H1 (cell line): Measurements from ENCODE around the gene CHRNA1. TPM values are rescaled to one million over a fixed set of nuclear protein-coding genes. Genes with fewer than 3 reads are reported as not detected.

ENCODE experiments used
- ASH2L ChIP-seq: fragments of 200-600, 300-600 bp; sonication (generic); IDR thresholded peaks from one replicate; pipeline ENCODE4 v1.7.1; 2017; ENCODE audit warnings: low read length
- BACH1 ChIP-seq: IDR thresholded peaks from 2 replicates; pipeline ENCODE4 v1.6.1; 2012; ENCODE audit warnings: low read length, improper control_type of control experiment
- CHD7 ChIP-seq: fragments of 300-600 bp; sonication (generic); IDR thresholded peaks from 2 replicates; pipeline ENCODE4 v1.7.1; 2012; ENCODE audit warnings: low read length, moderate library complexity, mild to moderate bottlenecking, inconsistent platforms; ENCODE audit not compliant: insufficient replicate concordance
- CREB1 ChIP-seq: IDR thresholded peaks from 2 replicates; pipeline ENCODE4 v1.6.1; 2012; ENCODE audit warnings: inconsistent platforms
- E2F6 ChIP-seq: IDR thresholded peaks from 2 replicates; pipeline ENCODE4 v1.6.1; 2012; ENCODE audit warnings: inconsistent platforms
- EP300 ChIP-seq, 2 experiments: IDR thresholded peaks; 1 replicate in 1 of 2; 2 replicates in 1 of 2; pipeline ENCODE4 v1.6.1; 2011 to 2012; ENCODE audit warnings: low read depth in 2 of 2, low read length in 2 of 2, mild to moderate bottlenecking in 2 of 2, borderline replicate concordance in 1 of 2, inconsistent platforms in 1 of 2, moderate library complexity in 1 of 2
- EZH2 ChIP-seq: fragments of 200-600 bp; sonication (generic); IDR thresholded peaks from 2 replicates; pipeline ENCODE4 v1.7.1; 2012; ENCODE audit warnings: low read depth, mild to moderate bottlenecking, moderate library complexity, low read length, inconsistent platforms; ENCODE audit not compliant: severe bottlenecking
- HDAC6 ChIP-seq: IDR thresholded peaks from one replicate; pipeline ENCODE4 v1.7.1; 2012; ENCODE audit warnings: low read depth, mild to moderate bottlenecking, inconsistent platforms, low read length, moderate library complexity
- POLR2A ChIP-seq, 2 experiments: IDR thresholded peaks; 1 replicate in 1 of 2; 2 replicates in 1 of 2; pipeline ENCODE4 v1.6.1; 2011; ENCODE audit warnings: low read depth in 2 of 2, low read length in 2 of 2, mild to moderate bottlenecking in 2 of 2; ENCODE audit errors: control extremely low read depth in 1 of 2
- POU5F1 ChIP-seq: IDR thresholded peaks from 2 replicates; pipeline ENCODE4 v1.6.1; 2011; ENCODE audit warnings: low read depth, mild to moderate bottlenecking, low read length, moderate library complexity
- SRF ChIP-seq: IDR thresholded peaks from 2 replicates; pipeline ENCODE4 v1.6.1; 2011; ENCODE audit warnings: mild to moderate bottlenecking, low read depth, low read length, moderate library complexity
- TAF7 ChIP-seq: optimal IDR thresholded peaks from 2 replicates; pipeline ENCODE3; 2011; ENCODE audit warnings: low read depth, mild to moderate bottlenecking, inconsistent platforms, low read length, moderate library complexity, borderline replicate concordance
- polyA plus RNA-seq, 7 experiments: library from polyadenylated mRNA; depleted of rRNA in 3 of 7; stranded (reverse) in 5 of 7; unstranded in 2 of 7; fragments of >200 nt in 5 of 7; fragments of 200-250 nt in 2 of 7; gene quantifications; 1 replicate in 5 of 7; 2 replicates in 1 of 7; 4 replicates in 1 of 7; pipeline versions ENCODE4 v1.2.1 to v1.2.3, GENCODE V29; 2011 to 2013; ENCODE audit warnings: missing spikeins in 2 of 7, mixed read lengths in 2 of 7
- total RNA-seq: library from RNA; stranded (reverse); fragmentation: NEBNext Ultra II Directional; extraction: Animal tissue kit (Norgen Biotek cat#: 25700); gene quantifications from 2 replicates; pipeline ENCODE4 v1.2.1, GENCODE V29; 2021

The CHRNA1 gene
- total and polyA plus RNA-seq, 2 of the 8 experiments (the other 6 are each of a cell fraction or from before 2014, with no cell fraction given): 0.11 to 0.15 TPM

- TF ChIP-seq CHD7 (no peak), POU5F1 (no peak), ASH2L (no peak), EZH2 (no peak), CREB1 (no peak), TAF7 (no peak), SRF (no peak), EP300 (IDR thresholded peaks at IDR 0.05; ENCODE audit: borderline replicate concordance in 1 of 2, low read depth in 2 of 2, low read length in 2 of 2) (no peak), POLR2A (IDR thresholded peaks at IDR 0.05; ENCODE audit: control extremely low read depth in 1 of 2, low read depth in 2 of 2, low read length in 2 of 2) (no peak), HDAC6 (no peak), E2F6 (no peak), BACH1 (no peak)
These were observed 47.8 kb upstream of the CHRNA1 start (continued) for GRCh38 chr2:174812037-174812436.
